HTR-8/SVneo (cell line): ENCODE data around the gene ITPR1.

Experiments used
- DNase-seq: peaks from one replicate; pipeline ENCODE4 v3.0.0; 2011; ENCODE audit warnings: low spot score, mixed read lengths; ENCODE audit not compliant: insufficient read length
- FAIRE-seq: peaks from 2 replicates; lab custom pipeline; 2011; peaks lifted over from hg19 to GRCh38; lab: Jason Lieb, UNC

The ITPR1 gene

DNA sequence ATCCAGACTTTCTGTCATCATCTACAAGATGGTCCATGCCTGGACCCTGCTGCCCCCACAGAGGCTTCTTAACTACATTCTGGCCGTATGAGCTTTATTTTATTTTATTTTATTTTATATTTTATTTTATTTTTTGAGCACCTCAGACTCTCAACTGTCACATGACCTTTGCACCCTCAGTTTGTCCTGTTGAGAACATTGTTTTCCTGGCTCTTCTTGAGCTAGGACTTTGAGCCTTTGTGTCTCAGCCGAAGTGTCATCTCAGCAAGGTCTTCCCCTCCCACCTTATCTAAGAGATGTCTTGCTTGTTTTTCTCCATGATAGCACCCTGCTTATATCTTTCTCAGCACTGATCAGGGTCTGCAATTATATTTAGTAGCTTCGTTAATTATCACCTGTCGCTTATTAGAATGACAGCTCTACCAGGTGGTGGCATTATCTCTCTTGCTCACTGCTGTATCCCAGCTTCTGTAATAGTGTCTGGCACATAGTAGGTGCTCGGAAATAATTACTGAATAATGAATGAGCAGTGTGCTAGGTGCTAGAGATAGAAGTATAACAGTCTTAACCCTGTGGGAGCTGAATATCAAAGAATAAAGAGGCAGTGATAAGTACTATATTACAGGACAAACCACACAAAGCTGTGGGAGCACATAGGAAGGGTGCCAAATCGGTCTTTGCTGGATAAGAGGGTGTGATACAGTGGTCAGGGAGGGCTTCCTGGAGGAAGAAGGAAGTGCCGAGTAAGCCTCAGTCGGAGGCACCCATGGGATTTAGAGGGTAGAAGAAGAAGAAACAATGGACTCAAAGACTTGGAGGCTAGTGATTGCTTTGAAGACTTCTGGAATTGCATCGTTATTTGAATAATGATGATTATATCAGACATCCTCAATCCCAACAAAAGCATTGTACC, 136.2 kb downstream of the ITPR1 start:
- no peak for DNase-seq
- no peak for FAIRE-seq

DNA sequence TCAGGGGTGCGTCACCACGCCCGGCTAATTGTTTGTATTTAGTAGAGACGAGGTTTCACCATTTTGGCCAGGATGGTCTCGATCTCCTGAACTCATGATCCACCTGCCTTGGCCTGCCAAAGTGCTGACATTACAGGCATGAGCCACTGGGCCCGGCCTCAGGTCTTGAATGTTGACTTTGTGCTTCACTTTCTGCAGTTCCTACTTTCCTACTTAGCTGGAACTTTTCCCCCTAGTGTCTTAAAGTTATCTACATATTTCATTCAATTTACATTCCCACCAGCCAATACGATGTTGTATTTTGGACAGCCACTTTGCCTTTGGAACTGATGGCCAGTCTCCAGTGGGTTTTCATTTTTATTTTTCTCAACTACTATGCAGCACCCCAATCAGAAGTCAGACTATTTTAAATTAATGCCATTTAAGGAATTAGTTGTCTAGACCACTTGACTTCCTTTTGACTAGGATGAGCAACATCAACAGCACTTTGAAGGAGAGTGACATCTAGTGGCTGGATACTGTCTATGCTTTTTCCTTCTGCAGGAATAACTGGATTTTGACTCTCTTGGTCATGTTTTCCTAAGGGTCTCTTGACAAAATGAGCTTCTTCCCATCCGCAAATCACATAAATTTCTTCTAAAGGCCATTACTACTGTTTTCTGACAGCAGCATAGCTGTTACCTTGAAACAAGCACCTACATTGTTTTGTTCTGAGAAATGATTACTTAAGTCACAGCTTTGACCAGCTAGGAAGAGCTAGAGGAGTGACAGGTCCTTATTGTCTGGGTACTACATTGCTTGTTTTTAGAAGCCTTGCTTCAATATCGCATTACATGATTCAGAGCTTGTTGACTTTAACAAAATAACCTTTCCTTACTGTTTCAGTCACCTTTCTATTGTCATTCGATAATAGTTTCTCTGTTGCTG, 140.2 kb downstream of the ITPR1 start:
- DNase-seq = peak; percentile 65
- FAIRE-seq = no peak

DNA sequence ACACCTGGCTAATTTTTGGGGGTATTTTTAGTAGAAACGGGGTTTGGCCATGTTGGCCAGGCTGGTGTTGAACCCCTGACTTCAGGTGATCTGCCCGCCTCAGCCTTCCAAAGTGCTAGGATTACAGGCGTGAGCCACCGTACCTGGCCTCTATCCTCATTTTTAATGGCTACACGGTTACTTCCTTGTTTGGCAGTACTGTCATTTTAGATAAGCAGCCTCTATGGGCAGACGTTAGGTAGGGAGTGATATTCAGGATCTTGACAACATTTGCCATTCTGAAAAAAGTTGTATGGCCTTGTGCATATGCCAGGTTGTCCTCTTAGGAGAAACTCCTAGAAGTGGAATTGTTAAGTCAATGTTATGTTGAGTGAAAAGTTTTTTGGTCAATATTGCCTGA, 141.7 kb downstream of the ITPR1 start:
- DNase-seq = no peak
- FAIRE-seq = no peak

DNA sequence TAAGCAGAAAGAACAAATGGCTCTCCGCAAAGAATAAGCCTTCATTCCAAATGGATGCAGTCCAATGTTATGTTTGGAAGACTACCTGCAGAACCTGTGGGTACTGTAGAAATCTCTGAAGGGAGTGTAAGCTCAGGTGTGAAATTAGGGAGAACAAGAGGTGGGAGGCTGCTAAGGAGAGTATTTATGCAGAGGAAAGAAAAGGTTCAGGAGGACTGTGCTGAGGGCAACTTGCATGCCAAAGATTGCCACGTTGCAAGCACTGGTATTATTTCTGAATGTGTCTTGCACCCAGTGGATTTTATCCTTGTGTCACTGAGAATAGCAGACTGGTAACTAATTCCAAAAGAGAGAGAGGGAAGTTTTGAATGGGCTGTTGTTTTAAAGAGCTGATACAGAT, 144.1 kb downstream of the ITPR1 start:
- no peak for FAIRE-seq
- DNase-seq = no peak

DNA sequence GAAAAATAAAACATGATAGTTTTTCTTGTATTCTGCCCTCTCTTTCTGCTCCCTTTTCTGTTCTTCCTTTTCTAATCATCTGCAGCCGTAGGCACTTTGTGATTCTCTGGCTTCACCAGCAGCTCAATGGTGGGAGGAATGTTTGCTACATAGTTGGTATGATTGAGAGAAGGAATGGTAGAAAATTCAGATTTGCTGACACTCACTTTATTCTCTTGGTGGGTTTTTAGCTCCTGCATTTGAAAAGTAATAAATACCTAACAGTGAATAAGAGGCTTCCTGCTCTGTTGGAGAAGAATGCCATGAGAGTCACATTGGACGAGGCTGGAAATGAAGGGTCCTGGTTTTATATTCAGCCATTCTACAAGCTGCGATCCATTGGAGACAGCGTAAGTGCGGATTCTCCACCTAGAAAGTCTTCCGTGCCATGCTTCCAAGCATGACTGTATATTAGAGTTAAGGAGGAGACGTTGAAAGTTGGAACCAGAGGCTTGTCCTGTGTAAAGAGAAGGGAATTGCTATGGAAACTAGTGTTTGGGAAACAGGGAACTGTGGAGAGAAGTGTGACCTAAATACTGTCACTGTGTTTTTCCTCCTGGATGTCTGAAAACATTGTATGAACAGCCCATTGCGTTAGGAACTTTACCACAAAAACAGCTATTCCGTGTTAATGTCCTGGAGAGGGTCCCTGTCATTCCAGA, 148.9 kb downstream of the ITPR1 start:
- FAIRE-seq (no peak), DNase-seq (no peak)

DNA sequence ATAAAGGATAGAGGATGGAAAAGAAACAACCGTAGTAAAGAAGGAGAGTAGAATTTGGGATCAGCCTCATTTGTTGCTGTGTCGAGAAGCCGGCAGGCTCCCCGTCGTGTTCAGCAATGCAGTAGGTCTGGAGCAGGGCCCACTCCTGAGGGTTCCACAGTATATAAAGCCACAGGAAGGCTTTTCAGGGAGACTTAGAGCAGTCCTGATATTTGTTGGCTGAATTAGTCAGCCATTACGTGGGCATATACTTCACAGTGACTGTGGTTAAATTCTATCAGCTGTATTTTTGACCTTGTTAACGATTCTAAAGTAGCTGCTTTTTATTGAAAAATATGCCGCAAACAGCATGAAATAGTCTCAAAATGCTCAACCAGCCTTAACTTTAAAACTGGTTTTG, 149.5 kb downstream of the ITPR1 start:
- no peak for FAIRE-seq
- DNase-seq = no peak

DNA sequence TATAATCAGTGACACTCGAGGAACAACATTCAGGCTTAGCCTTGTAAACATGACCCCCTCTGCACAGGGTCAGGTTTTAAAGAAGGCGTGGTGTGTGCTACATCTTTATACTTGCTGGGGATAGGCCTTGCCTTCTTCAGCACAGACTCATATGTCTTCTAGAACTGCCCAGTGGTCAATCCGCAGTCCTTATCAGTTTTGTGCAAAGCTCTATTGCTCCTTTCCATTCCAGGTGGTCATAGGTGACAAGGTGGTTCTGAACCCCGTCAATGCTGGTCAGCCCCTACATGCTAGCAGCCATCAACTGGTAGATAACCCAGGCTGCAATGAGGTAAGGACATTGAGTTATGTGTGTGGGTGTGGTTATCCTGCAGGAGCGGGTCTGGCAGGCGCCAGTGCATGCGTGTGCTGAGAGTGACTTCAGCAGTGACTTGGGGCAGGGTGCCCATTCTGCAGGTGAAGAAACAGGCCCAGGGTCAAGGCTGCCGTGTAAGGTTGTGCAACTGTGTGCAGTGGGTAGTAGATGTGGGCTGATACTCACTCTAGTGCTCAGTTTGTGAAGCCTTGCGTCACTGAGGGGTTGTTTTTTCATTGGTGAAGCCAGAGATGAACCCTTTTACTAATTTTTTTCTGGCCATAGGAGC, 150.9 kb downstream of the ITPR1 start:
- FAIRE-seq (no peak), DNase-seq (no peak)

DNA sequence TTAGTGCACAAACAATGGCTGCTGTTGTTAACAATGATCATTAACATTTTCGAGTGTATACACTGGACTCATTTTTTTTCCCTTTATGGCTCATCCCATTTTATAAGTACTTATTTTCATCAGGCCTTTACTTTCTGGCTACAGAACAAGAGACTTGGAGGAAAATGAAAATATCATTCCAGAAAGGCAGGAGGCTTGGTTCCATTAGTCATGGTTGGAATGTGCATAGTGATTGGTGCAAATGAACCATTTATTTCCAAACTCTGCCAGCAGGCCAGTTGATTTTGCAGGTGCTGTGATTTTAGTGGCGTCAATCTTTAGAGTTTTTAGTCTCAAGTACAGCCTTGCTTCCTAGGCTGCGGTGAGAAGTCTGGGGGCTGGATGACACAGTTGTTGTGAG, 151.8 kb downstream of the ITPR1 start:
- DNase-seq = no peak
- no peak for FAIRE-seq

DNA sequence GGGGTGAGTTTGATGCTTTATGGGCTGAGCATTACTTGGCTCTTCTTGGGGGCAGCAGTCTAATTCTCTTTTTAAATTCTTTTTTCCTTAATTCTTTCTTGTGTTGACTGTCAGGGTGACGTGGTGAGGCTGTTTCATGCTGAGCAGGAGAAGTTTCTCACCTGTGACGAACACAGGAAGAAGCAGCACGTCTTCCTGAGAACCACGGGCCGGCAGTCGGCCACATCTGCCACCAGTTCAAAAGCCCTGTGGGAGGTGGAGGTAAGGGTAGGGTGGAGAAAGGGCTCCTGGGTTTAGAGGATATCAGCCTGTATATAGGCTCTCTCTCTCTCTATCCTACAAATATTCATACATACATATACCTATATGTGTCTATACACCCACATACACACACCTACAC, 152.3 kb downstream of the ITPR1 start:
- no peak for DNase-seq
- FAIRE-seq = no peak

DNA sequence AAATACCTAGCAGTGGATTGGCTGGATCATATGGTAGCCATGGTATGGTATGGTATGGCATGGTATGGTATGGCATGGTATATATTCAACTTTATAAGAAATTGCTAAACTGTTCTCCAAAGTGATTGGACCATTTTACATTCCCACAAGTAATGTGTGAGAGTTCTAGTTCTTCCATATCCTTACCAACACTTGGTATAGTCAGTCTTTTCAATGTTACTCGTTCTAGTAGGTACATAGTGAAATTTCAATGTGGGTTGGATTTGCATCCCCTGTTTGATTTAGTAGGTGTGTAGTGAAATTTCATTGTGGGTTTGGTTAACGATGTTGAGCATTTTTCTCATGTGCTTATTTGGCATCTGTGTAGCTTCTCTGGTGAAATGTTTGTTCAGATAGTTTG, 154.3 kb downstream of the ITPR1 start:
- DNase-seq (no peak), FAIRE-seq (no peak)

DNA sequence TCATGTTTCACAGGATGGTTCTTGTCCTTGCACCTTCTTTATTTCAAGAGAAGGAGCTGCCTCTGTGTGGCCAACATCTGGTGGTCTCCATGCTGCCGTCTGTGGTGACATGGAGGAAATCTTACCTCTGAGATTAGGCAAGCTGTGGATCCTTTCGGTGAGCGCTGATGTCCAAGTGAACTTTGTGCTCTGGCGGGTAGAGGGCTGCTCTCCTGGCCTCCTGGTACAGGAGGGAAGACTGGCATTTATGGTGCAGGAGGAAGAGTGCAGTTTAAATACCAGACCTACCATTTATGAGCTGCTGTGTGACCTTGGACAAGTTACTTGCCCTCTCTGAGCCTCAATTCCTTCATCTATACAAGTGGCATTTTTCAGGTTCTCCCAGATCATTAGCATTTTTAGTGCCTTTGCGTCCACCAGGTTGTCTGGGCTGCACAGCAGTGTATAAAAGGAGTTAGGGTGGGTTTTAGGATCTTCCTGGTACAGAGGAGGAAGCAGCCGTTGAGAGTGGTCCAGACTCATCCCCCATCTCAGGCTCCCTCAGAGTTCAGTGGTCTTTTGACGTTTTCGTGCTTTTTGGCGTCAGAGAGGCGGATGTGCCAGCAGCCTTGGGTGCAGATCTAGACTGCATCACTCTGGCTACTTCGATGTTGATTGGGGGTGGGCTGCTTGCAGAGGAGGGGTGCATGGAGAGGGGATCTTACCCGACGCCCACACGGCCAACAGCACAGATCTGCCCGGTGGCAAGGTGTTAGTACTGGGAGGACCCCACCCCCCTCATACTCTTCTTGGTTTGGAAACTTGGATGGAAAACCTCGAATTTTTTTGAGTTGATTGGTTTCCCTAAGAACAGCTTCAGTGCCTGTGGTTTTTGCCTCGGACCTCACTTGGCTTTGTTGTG, 162.2 kb downstream of the ITPR1 start:
- FAIRE-seq = no peak
- no peak for DNase-seq

DNA sequence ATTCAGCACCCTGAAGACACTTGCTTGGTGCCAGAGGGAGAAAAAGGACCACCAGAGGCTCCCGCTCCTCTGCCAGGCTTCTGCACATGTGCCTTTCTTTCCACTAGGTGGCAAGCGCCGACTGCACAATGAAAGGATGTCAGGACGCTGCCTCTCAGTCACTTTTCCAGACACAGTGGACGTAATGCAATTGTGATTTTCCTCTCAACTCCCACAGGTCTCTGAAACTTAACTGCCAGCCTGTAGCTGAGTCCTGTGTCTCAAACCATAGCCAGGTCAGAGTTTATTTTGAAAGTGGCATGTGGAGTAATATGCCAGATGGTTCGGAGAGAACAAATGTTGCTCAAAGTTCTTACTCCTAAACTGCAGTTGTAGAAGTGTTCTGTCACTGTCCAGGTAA, 162.9 kb downstream of the ITPR1 start:
- no peak for FAIRE-seq
- peak; percentile 75 for DNase-seq

DNA sequence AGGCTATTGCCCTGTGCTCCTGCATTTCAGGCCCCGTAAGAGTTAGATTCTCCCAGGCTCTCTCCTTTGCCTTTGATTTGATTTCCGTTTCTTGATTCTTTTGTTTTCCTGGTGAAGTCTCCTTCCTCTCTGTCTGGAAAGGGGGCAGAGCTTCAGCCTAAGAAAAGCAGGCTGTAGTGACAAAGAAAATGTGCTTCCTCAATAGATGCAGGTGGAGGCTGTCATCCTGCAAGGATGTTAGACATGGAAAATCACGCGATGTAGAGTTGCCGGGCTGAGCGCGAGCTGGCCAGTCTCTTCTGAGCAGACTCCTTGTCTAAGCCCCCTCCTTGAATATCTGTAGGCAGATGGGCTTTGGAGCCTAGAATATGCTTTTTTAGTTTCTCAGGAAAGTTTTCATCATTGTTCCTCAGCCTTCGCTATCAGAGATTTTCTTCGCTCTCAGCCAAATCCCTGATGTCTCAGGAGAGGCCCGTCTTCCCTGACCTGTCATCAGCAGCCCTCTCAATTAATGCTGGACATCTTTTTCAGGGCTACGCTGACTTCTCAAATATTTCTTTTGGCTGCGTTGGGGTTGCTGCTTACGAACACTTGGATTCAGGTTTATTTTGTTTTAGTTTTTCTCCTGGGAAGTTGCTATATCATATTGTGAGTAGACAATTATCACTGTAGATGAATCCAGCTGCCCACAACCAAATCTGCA, 163.6 kb downstream of the ITPR1 start:
- FAIRE-seq (no peak), DNase-seq (no peak)

DNA sequence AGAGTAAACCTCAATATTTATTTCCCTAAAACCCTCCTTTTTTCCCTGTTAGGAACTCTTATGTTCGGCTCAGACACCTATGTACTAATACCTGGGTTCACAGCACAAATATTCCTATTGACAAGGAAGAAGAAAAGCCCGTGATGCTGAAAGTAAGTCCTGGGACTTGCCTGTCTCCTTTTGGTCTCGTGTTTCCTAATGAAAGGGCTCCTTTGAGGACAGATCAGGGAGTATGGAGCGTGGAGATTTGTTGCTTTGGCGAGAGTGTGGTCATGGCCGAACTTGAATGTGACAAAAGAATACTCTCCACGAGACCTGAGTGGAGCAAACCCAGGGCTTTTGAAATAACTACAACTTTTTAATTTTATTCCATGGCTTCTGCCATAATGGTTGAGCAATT, 167.8 kb downstream of the ITPR1 start:
- DNase-seq = no peak
- FAIRE-seq = no peak

DNA sequence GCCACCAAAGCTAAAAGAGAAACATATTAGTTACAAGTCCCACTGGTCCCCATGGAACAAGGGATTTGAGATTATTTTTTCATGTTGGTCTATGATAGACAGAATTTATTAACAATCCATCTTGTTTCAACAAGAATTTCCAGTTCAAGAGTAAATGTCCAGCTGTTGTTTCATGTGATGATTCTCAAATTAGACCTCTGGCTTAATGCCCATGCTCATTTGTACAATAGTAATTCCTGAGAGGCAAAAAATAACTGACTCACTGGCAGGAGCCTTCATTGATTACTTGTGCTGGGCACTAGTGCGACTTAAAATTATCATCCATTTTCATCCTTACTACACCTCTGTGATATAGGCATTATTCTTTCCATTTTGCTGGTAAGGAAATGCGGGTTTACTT, 171.3 kb downstream of the ITPR1 start:
- FAIRE-seq = no peak

DNA sequence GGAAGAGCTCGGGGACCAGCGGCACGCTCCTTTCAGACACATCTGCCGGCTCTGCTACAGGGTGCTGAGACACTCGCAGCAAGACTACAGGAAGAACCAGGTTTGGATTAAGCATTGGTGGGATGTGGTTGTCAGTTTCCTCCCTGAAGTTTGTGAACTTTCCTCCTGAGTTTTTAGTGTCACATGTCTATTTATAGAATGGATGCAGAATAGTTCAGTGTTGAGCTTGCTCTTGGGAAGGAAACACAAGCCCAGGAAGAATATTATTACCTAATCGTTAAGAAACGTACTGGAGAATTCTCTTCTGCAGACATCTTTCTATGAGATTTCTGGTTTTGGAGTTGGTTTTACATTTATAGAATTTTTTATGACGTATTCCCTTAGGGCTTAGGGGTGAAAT, 172.0 kb downstream of the ITPR1 start:
- DNase-seq (no peak), FAIRE-seq (no peak)

More for the DNA sequence above, 171.3 kb downstream of the ITPR1 start:
- DNase-seq = no peak

DNA sequence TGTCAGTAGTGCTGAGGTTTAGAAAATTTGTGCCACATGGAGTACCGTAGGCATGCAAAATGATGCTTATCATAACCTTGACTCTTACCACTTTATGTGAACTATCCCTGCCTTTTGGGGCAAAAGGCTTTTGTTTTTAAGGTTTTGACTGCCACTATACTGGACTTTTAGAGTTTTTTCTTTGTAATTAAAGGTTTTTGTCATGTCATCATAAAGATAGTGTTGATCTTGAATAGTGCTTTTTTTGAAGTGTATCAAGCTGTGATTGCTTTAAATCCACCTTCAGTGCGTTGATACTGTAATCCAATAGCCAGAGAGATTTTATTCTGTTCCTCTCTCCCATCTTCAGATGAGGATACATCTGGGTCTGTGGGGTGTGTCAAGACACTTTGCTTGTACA, 172.9 kb downstream of the ITPR1 start:
- FAIRE-seq (no peak), DNase-seq (no peak)

DNA sequence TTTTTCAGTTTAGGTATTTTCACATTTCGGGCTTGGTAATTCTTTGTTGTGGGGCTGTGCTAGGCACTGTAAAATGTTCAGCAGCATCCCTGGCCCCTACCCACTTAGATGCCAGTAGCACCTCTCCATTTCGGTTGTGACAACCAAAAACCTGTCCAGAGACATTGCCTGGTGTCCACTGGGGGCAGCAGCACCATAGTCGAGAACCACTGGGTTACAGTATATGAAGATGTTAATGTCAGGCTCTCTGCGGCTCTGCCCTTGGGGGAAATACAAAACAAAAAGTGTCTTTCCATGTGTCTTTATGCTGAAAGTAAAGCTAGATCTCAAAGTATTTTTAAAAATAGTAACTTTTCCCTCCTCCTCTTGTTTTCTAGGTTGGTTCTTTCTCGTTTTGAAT, 177.2 kb downstream of the ITPR1 start:
- FAIRE-seq = no peak
- peak; percentile 32 for DNase-seq
